MCF 10A (cell line): ENCODE measurements around the gene PTPRN2. TPM values are rescaled to one million over a fixed set of nuclear protein-coding genes. Genes with fewer than 3 reads are reported as not detected.

Experiments
- BruUV-seq: library from RNA; stranded (reverse); fragments of 400-500 nt; replicated peaks from 2 replicates; lab custom pipeline; 2021; lab: Mats Ljungman, UMichigan
- CTCF ChIA-PET: fragments of 300-600 bp; sonication (Branson Sonifier 250); formaldehyde crosslinking; extraction: SDS; loops from one replicate; lab custom pipeline; 2021; ENCODE audit warnings: antibody characterized with exemption, inconsistent platforms; lab: Yijun Ruan, JAX
- POLR2A ChIA-PET: fragments of 300-600, 350-650 bp; sonication (Branson Sonifier 250); formaldehyde crosslinking; extraction: SDS; loops from one replicate; lab custom pipeline; 2020; ENCODE audit warnings: antibody characterized with exemption, inconsistent platforms; lab: Yijun Ruan, JAX
- DNase-seq: peaks from one replicate; pipeline ENCODE4 v3.0.0-alpha.2; 2018; ENCODE audit not compliant: unreplicated experiment
- H3K27ac Mint-ChIP-seq: one replicate; pipeline ENCODE4 v1.8.0; 2022; ENCODE audit warnings: mild to moderate bottlenecking, low read depth, mixed read lengths; ENCODE audit not compliant: unreplicated experiment
- H3K27me3 Mint-ChIP-seq: one replicate; pipeline ENCODE4 v1.8.0; 2022; ENCODE audit warnings: mixed read lengths; ENCODE audit not compliant: insufficient read depth, unreplicated experiment
- H3K36me3 Mint-ChIP-seq: one replicate; pipeline ENCODE4 v1.8.0; 2022; ENCODE audit warnings: mild to moderate bottlenecking, moderate library complexity, mixed read lengths; ENCODE audit not compliant: insufficient read depth, unreplicated experiment
- H3K4me1 Mint-ChIP-seq: one replicate; pipeline ENCODE4 v1.8.0; 2022; ENCODE audit warnings: mixed read lengths; ENCODE audit not compliant: insufficient read depth, unreplicated experiment
- H3K4me3 Mint-ChIP-seq: one replicate; pipeline ENCODE4 v1.8.0; 2022; ENCODE audit warnings: mild to moderate bottlenecking, moderate library complexity, mixed read lengths; ENCODE audit not compliant: unreplicated experiment
- H3K9me3 Mint-ChIP-seq: one replicate; pipeline ENCODE4 v1.8.0; 2022; ENCODE audit warnings: mixed read lengths; ENCODE audit not compliant: unreplicated experiment
- intact Hi-C: fragments of 100-400 bp; cut with micrococcal nuclease; formaldehyde crosslinking; loops from 2 replicates; pipeline ENCODE4 v1.14.1; 2022
- total RNA-seq: library from RNA; stranded (reverse); gene quantifications from 2 replicates; pipeline ENCODE4 v1.2.3, GENCODE V29; 2022
- TF ChIP-seq, protein P1 (sequence below): fragments of 200-600 bp; IDR thresholded peaks from one replicate; pipeline ENCODE4 v1.8.0; 2022; ENCODE audit warnings: antibody characterized with exemption, mild to moderate bottlenecking; ENCODE audit not compliant: unreplicated experiment

The PTPRN2 gene
- total RNA-seq, 1 experiment from 2014 or later, result 4.5 TPM

- Mint-ChIP-seq H3K4me1 (no peaks in the 10 kb centered on the region), H3K36me3 (no peaks in the 10 kb centered on the region), H3K9me3 (peaks cover 19% of the 10 kb centered on the region), H3K27me3 (no peaks in the 10 kb centered on the region), H3K27ac (no peak overlapping the region), H3K4me3 (no peak overlapping the region)
- intact Hi-C loops, result no loop called here
- ChIA-PET POLR2A (no interaction called here), CTCF (no interaction called here)
- BruUV-seq, result no TSS peak
- TF ChIP-seq, protein P1, sequence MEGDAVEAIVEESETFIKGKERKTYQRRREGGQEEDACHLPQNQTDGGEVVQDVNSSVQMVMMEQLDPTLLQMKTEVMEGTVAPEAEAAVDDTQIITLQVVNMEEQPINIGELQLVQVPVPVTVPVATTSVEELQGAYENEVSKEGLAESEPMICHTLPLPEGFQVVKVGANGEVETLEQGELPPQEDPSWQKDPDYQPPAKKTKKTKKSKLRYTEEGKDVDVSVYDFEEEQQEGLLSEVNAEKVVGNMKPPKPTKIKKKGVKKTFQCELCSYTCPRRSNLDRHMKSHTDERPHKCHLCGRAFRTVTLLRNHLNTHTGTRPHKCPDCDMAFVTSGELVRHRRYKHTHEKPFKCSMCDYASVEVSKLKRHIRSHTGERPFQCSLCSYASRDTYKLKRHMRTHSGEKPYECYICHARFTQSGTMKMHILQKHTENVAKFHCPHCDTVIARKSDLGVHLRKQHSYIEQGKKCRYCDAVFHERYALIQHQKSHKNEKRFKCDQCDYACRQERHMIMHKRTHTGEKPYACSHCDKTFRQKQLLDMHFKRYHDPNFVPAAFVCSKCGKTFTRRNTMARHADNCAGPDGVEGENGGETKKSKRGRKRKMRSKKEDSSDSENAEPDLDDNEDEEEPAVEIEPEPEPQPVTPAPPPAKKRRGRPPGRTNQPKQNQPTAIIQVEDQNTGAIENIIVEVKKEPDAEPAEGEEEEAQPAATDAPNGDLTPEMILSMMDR, result no peak
- DNase-seq, result no peak
Observed at GRCh38 chr7:157617401-157617800, 970.2 kb downstream of the PTPRN2 start.

DNA sequence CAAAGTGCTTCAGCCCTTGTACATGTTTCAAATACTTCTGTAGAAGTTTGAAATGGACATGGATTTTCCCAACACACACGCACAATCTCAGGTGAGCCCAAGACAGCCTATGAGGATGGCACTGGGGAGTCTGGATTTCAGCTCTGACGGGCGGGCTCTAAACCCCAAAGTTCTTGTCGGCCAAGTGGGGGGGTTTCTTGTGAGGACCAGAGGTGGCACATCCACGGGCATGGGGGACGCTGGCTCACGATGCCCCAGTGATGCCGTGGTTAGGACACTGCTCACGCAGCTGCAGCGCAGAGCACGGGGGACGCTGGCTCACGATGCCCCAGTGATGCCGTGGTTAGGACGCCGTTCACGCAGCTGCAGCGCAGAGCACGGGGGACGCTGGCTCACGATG, 970.7 kb downstream of the PTPRN2 start:
- H3K27me3 Mint-ChIP-seq, result no peaks in the 10 kb centered on the region
- ChIA-PET CTCF (no interaction called here), POLR2A (no interaction called here)
- no TSS peak for BruUV-seq
- no peaks in the 10 kb centered on the region for H3K4me1 Mint-ChIP-seq
- intact Hi-C loops, result no loop called here
- H3K9me3 Mint-ChIP-seq, result peaks cover 19% of the 10 kb centered on the region
- H3K4me3 Mint-ChIP-seq, result no peak overlapping the region
- no peak overlapping the region for H3K27ac Mint-ChIP-seq
- DNase-seq, result no peak
- H3K36me3 Mint-ChIP-seq, result no peaks in the 10 kb centered on the region
- TF ChIP-seq, protein P1, result no peak

DNA sequence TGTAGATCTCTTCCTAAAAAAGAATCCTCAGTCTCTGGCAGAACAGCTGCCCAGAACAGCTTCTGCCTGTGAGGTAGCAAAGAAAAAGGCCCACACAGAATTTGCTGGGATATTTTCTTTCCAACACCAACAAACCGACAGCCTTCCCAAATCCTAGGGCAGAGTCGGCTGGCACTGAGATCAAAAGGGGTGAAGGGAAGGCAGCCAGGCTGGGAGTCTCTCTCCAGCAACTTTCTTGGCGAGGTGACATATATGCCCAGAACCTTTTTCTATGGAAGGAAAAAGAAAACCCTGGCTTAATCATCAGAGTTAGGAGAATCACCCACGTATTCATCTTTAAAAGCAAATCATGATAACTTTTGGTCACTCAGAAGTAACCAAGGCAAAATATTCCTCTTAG, 971.2 kb downstream of the PTPRN2 start:
- ChIA-PET CTCF (no interaction called here), POLR2A (no interaction called here)
- H3K4me1 Mint-ChIP-seq, result no peaks in the 10 kb centered on the region
- BruUV-seq, result no TSS peak
- H3K27ac Mint-ChIP-seq, result no peak overlapping the region
- no peaks in the 10 kb centered on the region for H3K27me3 Mint-ChIP-seq
- intact Hi-C loops, result no loop called here
- TF ChIP-seq, protein P1, result no peak
- peaks cover 19% of the 10 kb centered on the region for H3K9me3 Mint-ChIP-seq
- no peak overlapping the region for H3K4me3 Mint-ChIP-seq
- H3K36me3 Mint-ChIP-seq, result no peaks in the 10 kb centered on the region
- DNase-seq, result no peak

DNA sequence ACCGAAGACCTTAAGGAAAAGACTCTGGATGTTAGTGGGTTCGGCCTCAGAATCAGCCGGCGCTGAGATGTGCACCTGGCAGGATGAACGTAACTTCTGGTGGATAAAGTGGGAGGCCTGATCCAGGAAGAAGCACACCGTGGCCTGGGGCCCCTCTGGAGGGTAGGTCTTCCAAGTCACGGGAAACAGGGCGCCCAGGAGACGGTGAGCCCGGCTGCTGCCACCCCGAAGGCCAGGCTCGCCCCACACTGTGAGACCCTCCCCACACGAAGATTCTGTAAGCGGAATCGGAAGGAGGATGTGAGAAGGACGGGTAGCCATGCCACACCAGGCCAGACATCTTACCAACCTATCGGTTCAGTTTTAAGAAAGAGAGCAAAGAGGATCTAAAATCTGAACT, 971.8 kb downstream of the PTPRN2 start:
- POLR2A ChIA-PET, result no interaction called here
- no peak overlapping the region for H3K27ac Mint-ChIP-seq

More for the DNA sequence above, 971.8 kb downstream of the PTPRN2 start:
- Mint-ChIP-seq H3K36me3 (no peaks in the 10 kb centered on the region), H3K9me3 (peaks cover 19% of the 10 kb centered on the region), H3K4me1 (no peaks in the 10 kb centered on the region), H3K27me3 (no peaks in the 10 kb centered on the region), H3K4me3 (no peak overlapping the region)
- no peak for DNase-seq
- TF ChIP-seq, protein P1, result no peak
- CTCF ChIA-PET, result no interaction called here
- intact Hi-C loops, result no loop called here
- BruUV-seq, result no TSS peak
